ENCODE results near the gene DCLK1.

DNA sequence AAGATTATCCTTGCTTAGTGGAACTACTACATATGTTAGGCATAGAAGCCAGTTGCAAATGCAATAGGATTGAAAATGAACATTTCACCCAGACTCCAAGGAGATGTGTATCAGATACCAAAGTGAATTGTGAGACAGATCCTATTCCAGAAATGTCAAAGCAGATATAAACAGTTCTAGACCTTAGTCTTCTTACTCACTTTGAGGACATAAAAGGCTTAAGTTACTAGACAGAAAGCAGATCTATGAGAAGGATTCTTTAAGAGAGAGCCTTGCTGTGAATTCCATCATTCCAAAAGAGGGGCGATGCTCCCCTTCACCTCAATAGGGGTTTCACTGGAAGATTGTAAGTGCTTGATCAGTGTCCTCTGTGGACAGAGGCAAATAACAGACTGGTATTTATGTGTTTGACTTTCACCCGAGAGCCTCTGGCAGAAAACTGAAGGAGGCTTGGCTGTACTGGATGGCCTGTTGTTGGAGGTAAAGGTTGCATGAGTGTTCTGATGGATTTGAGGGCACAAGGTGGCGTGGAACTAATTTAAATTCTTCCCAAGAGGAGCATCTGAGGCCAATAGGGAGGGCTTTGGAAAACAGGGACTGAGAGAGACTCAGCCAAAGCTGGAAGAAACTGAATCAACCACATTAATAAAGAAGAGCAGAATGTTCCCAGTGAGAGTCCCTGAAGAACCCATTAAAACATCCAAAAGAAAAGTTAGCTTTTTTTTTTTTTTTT is 194.8 kb downstream of the DCLK1 start:
- TF ChIP-seq, protein P1, sequence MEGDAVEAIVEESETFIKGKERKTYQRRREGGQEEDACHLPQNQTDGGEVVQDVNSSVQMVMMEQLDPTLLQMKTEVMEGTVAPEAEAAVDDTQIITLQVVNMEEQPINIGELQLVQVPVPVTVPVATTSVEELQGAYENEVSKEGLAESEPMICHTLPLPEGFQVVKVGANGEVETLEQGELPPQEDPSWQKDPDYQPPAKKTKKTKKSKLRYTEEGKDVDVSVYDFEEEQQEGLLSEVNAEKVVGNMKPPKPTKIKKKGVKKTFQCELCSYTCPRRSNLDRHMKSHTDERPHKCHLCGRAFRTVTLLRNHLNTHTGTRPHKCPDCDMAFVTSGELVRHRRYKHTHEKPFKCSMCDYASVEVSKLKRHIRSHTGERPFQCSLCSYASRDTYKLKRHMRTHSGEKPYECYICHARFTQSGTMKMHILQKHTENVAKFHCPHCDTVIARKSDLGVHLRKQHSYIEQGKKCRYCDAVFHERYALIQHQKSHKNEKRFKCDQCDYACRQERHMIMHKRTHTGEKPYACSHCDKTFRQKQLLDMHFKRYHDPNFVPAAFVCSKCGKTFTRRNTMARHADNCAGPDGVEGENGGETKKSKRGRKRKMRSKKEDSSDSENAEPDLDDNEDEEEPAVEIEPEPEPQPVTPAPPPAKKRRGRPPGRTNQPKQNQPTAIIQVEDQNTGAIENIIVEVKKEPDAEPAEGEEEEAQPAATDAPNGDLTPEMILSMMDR (IDR thresholded peaks at IDR 0.05; ENCODE audit: insufficient read depth, low read length): no peak
- no peak for TF ChIP-seq GABPA (IDR thresholded peaks at IDR 0.05; ENCODE audit: low read depth)
- no peak for TF ChIP-seq POLR2AphosphoS5 (IDR thresholded peaks at IDR 0.05; ENCODE audit: low read depth)
- TF ChIP-seq, protein P2, sequence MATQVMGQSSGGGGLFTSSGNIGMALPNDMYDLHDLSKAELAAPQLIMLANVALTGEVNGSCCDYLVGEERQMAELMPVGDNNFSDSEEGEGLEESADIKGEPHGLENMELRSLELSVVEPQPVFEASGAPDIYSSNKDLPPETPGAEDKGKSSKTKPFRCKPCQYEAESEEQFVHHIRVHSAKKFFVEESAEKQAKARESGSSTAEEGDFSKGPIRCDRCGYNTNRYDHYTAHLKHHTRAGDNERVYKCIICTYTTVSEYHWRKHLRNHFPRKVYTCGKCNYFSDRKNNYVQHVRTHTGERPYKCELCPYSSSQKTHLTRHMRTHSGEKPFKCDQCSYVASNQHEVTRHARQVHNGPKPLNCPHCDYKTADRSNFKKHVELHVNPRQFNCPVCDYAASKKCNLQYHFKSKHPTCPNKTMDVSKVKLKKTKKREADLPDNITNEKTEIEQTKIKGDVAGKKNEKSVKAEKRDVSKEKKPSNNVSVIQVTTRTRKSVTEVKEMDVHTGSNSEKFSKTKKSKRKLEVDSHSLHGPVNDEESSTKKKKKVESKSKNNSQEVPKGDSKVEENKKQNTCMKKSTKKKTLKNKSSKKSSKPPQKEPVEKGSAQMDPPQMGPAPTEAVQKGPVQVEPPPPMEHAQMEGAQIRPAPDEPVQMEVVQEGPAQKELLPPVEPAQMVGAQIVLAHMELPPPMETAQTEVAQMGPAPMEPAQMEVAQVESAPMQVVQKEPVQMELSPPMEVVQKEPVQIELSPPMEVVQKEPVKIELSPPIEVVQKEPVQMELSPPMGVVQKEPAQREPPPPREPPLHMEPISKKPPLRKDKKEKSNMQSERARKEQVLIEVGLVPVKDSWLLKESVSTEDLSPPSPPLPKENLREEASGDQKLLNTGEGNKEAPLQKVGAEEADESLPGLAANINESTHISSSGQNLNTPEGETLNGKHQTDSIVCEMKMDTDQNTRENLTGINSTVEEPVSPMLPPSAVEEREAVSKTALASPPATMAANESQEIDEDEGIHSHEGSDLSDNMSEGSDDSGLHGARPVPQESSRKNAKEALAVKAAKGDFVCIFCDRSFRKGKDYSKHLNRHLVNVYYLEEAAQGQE (IDR thresholded peaks at IDR 0.05; ENCODE audit: insufficient replicate concordance, low read depth): no peak
